Measurements from ENCODE around the gene BASP1.

BASP1 gene

GRCh38 chr5:17290540-17290974 lies 73.1 kb downstream of the BASP1 start:
- Histone ChIP-seq H3K27me3 (ENCODE audit: insufficient read depth, low read depth, severe bottlenecking) (no peaks in the 10 kb centered on the region), H3K36me3 (no peaks in the 10 kb centered on the region), H3K27ac (no peak overlapping the region), H3K4me3 (ENCODE audit: low read depth, low read length) (no peak overlapping the region), H3K9me3 (ENCODE audit: severe bottlenecking) (no peaks in the 10 kb centered on the region)
- TF ChIP-seq CTCF (IDR thresholded peaks at IDR 0.05; ENCODE audit: low read depth, low read length) = no peak
- DNase-seq = no peak

- no peak for TF ChIP-seq CTCF (IDR thresholded peaks at IDR 0.05; ENCODE audit: low read depth, low read length)
- Histone ChIP-seq H3K27me3 (ENCODE audit: insufficient read depth, low read depth, severe bottlenecking) (no peaks in the 10 kb centered on the region), H3K9me3 (ENCODE audit: severe bottlenecking) (no peaks in the 10 kb centered on the region), H3K36me3 (no peaks in the 10 kb centered on the region), H3K27ac (no peak overlapping the region), H3K4me3 (ENCODE audit: low read depth, low read length) (no peak overlapping the region)
- DNase-seq = no peak
Measured at GRCh38 chr5:17292434-17293015, 75.1 kb downstream of the BASP1 start.

GRCh38 chr5:17294639-17295311 lies 77.3 kb downstream of the BASP1 start:
- H3K9me3 ChIP-seq (ENCODE audit: severe bottlenecking) = no peaks in the 10 kb centered on the region
- H3K27ac ChIP-seq = no peak overlapping the region
- DNase-seq = no peak
- no peak for TF ChIP-seq CTCF (IDR thresholded peaks at IDR 0.05; ENCODE audit: low read depth, low read length)
- H3K27me3 ChIP-seq (ENCODE audit: insufficient read depth, low read depth, severe bottlenecking) = no peaks in the 10 kb centered on the region
- H3K36me3 ChIP-seq = no peaks in the 10 kb centered on the region
- no peak overlapping the region for H3K4me3 ChIP-seq (ENCODE audit: low read depth, low read length)

- Histone ChIP-seq H3K27ac (no peak overlapping the region), H3K36me3 (no peaks in the 10 kb centered on the region), H3K27me3 (ENCODE audit: insufficient read depth, low read depth, severe bottlenecking) (no peaks in the 10 kb centered on the region), H3K9me3 (ENCODE audit: severe bottlenecking) (no peaks in the 10 kb centered on the region), H3K4me3 (ENCODE audit: low read depth, low read length) (no peak overlapping the region)
- no peak for TF ChIP-seq CTCF (IDR thresholded peaks at IDR 0.05; ENCODE audit: low read depth, low read length)
- DNase-seq = no peak
Measured at GRCh38 chr5:17295671-17296070, 78.2 kb downstream of the BASP1 start.

GRCh38 chr5:17302106-17302505 lies 84.7 kb downstream of the BASP1 start:
- no peak overlapping the region for H3K4me3 ChIP-seq (ENCODE audit: low read depth, low read length)
- no peak for TF ChIP-seq CTCF (IDR thresholded peaks at IDR 0.05; ENCODE audit: low read depth, low read length)
- DNase-seq = no peak
- no peaks in the 10 kb centered on the region for H3K27me3 ChIP-seq (ENCODE audit: insufficient read depth, low read depth, severe bottlenecking)
- H3K9me3 ChIP-seq (ENCODE audit: severe bottlenecking) = no peaks in the 10 kb centered on the region
- H3K27ac ChIP-seq = no peak overlapping the region
- H3K36me3 ChIP-seq = no peaks in the 10 kb centered on the region

- H3K4me3 ChIP-seq (ENCODE audit: low read depth, low read length) = no peak overlapping the region
- no peaks in the 10 kb centered on the region for H3K27me3 ChIP-seq (ENCODE audit: insufficient read depth, low read depth, severe bottlenecking)
- H3K9me3 ChIP-seq (ENCODE audit: severe bottlenecking) = no peaks in the 10 kb centered on the region
- TF ChIP-seq CTCF (IDR thresholded peaks at IDR 0.05; ENCODE audit: low read depth, low read length) = no peak
- H3K27ac ChIP-seq = no peak overlapping the region
- no peaks in the 10 kb centered on the region for H3K36me3 ChIP-seq
- no peak for DNase-seq
Measured at GRCh38 chr5:17302604-17303003, 85.2 kb downstream of the BASP1 start.

All from WERI-Rb-1 (cell line).